Epithelial cell of proximal tubule (primary cell): ENCODE results near the gene GOLGA3. TPM values are rescaled to one million over a fixed set of nuclear protein-coding genes. Genes with fewer than 3 reads are reported as not detected.

Experiments
- DNase-seq: peaks from one replicate; pipeline ENCODE4 v3.0.0-alpha.2; 2011; ENCODE audit warnings: low read depth
- H3K4me3 ChIP-seq: 2 replicates; pipeline ENCODE4 v1.5.1; 2011; ENCODE audit warnings: low read depth, mild to moderate bottlenecking, low read length
- CTCF ChIP-seq: conservative IDR thresholded peaks from 2 replicates; pipeline ENCODE4 v1.5.1; 2012; ENCODE audit warnings: low read depth, mild to moderate bottlenecking, low read length
- total RNA-seq: library from RNA; depleted of rRNA; stranded (reverse); fragments of >200 nt; gene quantifications from 2 replicates; pipeline ENCODE4 v1.2.3, GENCODE V29; 2015

The GOLGA3 gene
- total RNA-seq, 1 donor from 2014 or later, result 46.0 TPM

- DNase-seq, result no peak
- no peak overlapping the region for H3K4me3 ChIP-seq
- no peak for TF ChIP-seq CTCF
Measured at GRCh38 chr12:132807295-132808092, 21.2 kb downstream of the GOLGA3 start.

DNA sequence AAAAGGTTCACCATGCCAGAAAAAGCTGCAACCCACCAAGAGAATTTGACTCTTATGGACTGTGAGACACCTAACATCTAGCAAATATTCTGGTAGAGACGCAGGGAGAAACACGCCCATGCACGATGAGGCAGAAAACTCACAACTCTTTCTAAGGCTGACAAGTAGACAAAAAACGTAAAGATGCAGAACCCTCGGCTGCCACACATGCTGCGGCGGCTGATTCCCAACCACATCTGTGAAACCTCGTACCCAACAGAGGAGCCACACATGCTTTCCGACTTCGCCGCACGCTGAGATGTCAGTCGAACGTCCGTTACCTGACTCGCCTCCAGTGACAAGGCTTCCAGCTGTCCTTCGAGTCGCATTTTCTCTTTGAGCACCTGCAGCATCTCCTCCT, 21.8 kb downstream of the GOLGA3 start:
- H3K4me3 ChIP-seq, result no peak overlapping the region
- DNase-seq, result no peak
- TF ChIP-seq CTCF, result no peak

GRCh38 chr12:132804426-132804861, 24.2 kb downstream of the GOLGA3 start:
- DNase-seq, result no peak

DNA sequence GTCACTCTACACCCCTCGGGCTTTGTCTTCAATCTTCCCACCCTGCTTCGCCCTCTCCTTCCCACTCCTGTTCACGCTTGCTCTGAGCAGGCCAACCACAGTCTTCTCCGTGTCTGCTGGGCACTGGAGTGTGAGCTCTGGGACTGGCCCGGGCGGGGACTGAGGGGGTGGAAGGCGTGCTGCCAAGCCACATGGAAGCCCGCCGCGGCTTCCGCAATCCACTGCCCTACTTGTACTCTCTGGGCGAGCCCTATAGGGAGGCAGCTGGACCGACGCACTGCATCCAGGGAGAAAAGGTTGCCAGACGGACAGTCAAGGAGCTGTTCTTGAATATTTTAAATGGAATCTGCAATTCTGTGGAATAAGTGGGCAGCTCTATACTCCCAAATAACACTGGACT, 24.8 kb downstream of the GOLGA3 start:
- H3K4me3 ChIP-seq, result no peak overlapping the region
- DNase-seq, result no peak
- TF ChIP-seq CTCF, result no peak

More at GRCh38 chr12:132804426-132804861, 24.2 kb downstream of the GOLGA3 start:
- no peak for TF ChIP-seq CTCF
- no peak overlapping the region for H3K4me3 ChIP-seq

DNA sequence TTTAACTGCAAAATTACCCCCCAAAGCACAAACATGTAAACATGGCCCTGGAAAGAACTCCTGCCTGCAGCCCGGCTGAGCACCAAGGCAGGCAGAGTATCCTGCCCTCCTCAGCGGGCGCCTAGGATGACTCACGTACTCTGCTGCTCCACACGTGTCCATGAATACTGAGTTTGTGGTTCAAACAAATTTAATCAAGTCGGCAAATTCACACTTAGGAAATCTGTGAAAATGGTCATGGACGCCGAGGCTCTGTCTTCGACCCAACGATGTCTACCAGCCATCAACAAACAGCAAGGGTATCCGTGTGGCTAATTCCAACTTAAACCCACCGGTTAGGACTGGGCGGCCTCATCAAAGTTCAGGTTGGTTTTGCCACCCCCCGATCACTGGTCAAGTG, 25.5 kb downstream of the GOLGA3 start:
- no peak for TF ChIP-seq CTCF
- no peak overlapping the region for H3K4me3 ChIP-seq
- no peak for DNase-seq

GRCh38 chr12:132801741-132802140, 26.9 kb downstream of the GOLGA3 start:
- DNase-seq, result no peak
- TF ChIP-seq CTCF, result no peak
- no peak overlapping the region for H3K4me3 ChIP-seq

DNA sequence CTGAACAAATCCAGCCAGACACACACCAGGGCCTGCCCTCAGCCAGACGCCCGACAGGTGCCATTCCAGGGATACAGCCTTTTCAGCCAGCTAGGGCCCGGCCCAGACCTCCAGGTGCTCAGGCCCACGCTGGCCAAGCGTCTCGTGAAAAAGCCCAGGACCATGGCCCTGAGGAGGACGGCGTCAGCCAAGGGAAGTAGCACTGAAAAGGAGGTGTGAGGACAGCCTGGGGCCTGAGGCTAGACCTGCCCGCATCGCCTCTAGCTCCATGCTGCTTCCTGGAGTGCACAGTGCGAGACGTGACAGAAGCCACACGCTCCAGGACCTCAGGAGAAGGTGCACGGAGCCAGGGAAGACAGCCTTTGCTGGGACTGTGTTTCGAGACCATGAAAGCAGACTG, 29.8 kb downstream of the GOLGA3 start:
- no peak overlapping the region for H3K4me3 ChIP-seq
- no peak for DNase-seq
- no peak for TF ChIP-seq CTCF
